ENCODE results near the gene RGS9.
"Not testable (repeated sequence)": the region's sequence is repeated elsewhere in the genome, so short reads cannot be mapped to it uniquely, and the experiment has no call there.

Gene RGS9

GRCh38 chr17:65185062-65185461 is 47.9 kb downstream of the RGS9 start:
- DNase-seq, result no peak

GRCh38 chr17:65185668-65186382 is 48.7 kb downstream of the RGS9 start:
- no peak for DNase-seq

GRCh38 chr17:65190467-65191097 is 53.4 kb downstream of the RGS9 start:
- DNase-seq, result no peak

GRCh38 chr17:65191811-65192740 is 54.9 kb downstream of the RGS9 start:
- peak; percentile 27 for DNase-seq

- no peak for DNase-seq
Observed at GRCh38 chr17:65193305-65193704, 56.1 kb downstream of the RGS9 start.

- DNase-seq, result no peak
Observed at GRCh38 chr17:65193716-65194293, 56.6 kb downstream of the RGS9 start.

GRCh38 chr17:65194670-65195334 is 57.6 kb downstream of the RGS9 start:
- DNase-seq, result no peak

- no peak for DNase-seq
Observed at GRCh38 chr17:65195716-65196115, 58.5 kb downstream of the RGS9 start.

- DNase-seq, result no peak
Observed at GRCh38 chr17:65196617-65197016, 59.4 kb downstream of the RGS9 start.

- no peak for DNase-seq
Observed at GRCh38 chr17:65197201-65197600, 60.0 kb downstream of the RGS9 start.

- no peak for DNase-seq
Observed at GRCh38 chr17:65198653-65199382, 61.6 kb downstream of the RGS9 start.

GRCh38 chr17:65201331-65201730 is 64.2 kb downstream of the RGS9 start:
- no peak for DNase-seq

GRCh38 chr17:65202844-65203571 is 65.8 kb downstream of the RGS9 start:
- DNase-seq, result no peak

GRCh38 chr17:65204001-65204400 is 66.8 kb downstream of the RGS9 start:
- no peak for DNase-seq

GRCh38 chr17:65205655-65206054 is 68.5 kb downstream of the RGS9 start:
- DNase-seq, result no peak

- DNase-seq, result not testable (repeated sequence)
Observed at GRCh38 chr17:65207448-65207847, 70.3 kb downstream of the RGS9 start.

GRCh38 chr17:65208717-65209116 is 71.5 kb downstream of the RGS9 start:
- DNase-seq, result no peak

- DNase-seq, result no peak
Observed at GRCh38 chr17:65218261-65218660, 81.1 kb downstream of the RGS9 start.

- DNase-seq, result no peak
Observed at GRCh38 chr17:65219124-65219523, 82.0 kb downstream of the RGS9 start.

GRCh38 chr17:65219707-65220106 is 82.5 kb downstream of the RGS9 start:
- DNase-seq, result no peak

GRCh38 chr17:65220732-65221131 is 83.6 kb downstream of the RGS9 start:
- DNase-seq, result no peak
